K562 (cell line): Measurements from ENCODE around the gene TEX54. TPM values are rescaled to one million over a fixed set of nuclear protein-coding genes. Genes with fewer than 3 reads are reported as not detected.

Experiments
- BRF1 ChIP-seq: IDR thresholded peaks from 3 replicates; pipeline ENCODE4 v1.6.1; 2011; ENCODE audit warnings: borderline replicate concordance, mild to moderate bottlenecking; ENCODE audit not compliant: insufficient read length; ENCODE audit errors: extremely low read depth
- CBFA2T2 ChIP-seq: fragments of 450-650 bp; conservative IDR thresholded peaks from 2 replicates; pipeline ENCODE4 v1.6.1; 2017; ENCODE audit warnings: mild to moderate bottlenecking
- CXXC5 ChIP-seq: fragments of 250-450 bp; sonication (Bioruptor Pico); IDR thresholded peaks from 2 replicates; pipeline ENCODE4 v1.8.0; 2022; ENCODE audit warnings: inconsistent platforms, mild to moderate bottlenecking, moderate library complexity
- ETV1 ChIP-seq: fragments of 450-650 bp; conservative IDR thresholded peaks from 2 replicates; pipeline ENCODE4 v1.6.1; 2016; ENCODE audit warnings: missing genetic modification characterization, control low read depth, low read depth, missing compliant biosample characterization
- FOXA1 ChIP-seq: fragments of 450-650 bp; IDR thresholded peaks from 2 replicates; pipeline ENCODE4 v1.6.1; 2016; ENCODE audit warnings: mild to moderate bottlenecking, borderline replicate concordance
- FOXJ3 ChIP-seq: sonication (generic); formaldehyde crosslinking; IDR thresholded peaks from 2 replicates; pipeline ENCODE4 v1.4.0; 2020; ENCODE audit warnings: mild to moderate bottlenecking, missing genetic modification reagents
- FOXO4 ChIP-seq: fragments of 450-650 bp; formaldehyde crosslinking; IDR thresholded peaks from 2 replicates; pipeline ENCODE4 v1.4.0; 2020; ENCODE audit warnings: mild to moderate bottlenecking, moderate library complexity
- JUNB ChIP-seq: fragments of 450-650 bp; formaldehyde crosslinking; conservative IDR thresholded peaks from 2 replicates; pipeline ENCODE4 v1.4.0; 2020; ENCODE audit warnings: mild to moderate bottlenecking
- KLF6 ChIP-seq: fragments of 250-450 bp; sonication (Bioruptor Pico); IDR thresholded peaks from 2 replicates; pipeline ENCODE4 v1.4.0; 2020; ENCODE audit warnings: mild to moderate bottlenecking, moderate library complexity, borderline replicate concordance
- LEF1 ChIP-seq: fragments of 450-650 bp; IDR thresholded peaks from 2 replicates; pipeline ENCODE4 v1.6.1; 2016; ENCODE audit warnings: mild to moderate bottlenecking
- POLR2AphosphoS2 ChIP-seq: IDR thresholded peaks from 2 replicates; pipeline ENCODE4 v1.6.1; 2012; ENCODE audit warnings: low read length, improper control_type of control experiment
- RBBP5 ChIP-seq: fragments of 200-600 bp; sonication (generic); IDR thresholded peaks from 2 replicates; pipeline ENCODE4 v1.6.1; 2012; ENCODE audit warnings: borderline replicate concordance, mild to moderate bottlenecking, low read length, control low read depth, inconsistent platforms; ENCODE audit not compliant: insufficient read depth, poor library complexity, severe bottlenecking
- SMAD1 ChIP-seq: fragments of 150-350 bp; IDR thresholded peaks from 2 replicates; pipeline ENCODE4 v1.6.1; 2014; ENCODE audit warnings: low read length, low read depth; ENCODE audit not compliant: partially characterized antibody
- SMAD4 ChIP-seq: fragments of 250-450 bp; sonication (Bioruptor Pico); conservative IDR thresholded peaks from 2 replicates; pipeline ENCODE4 v1.8.0; 2021; ENCODE audit warnings: inconsistent platforms, mild to moderate bottlenecking, moderate library complexity
- ZBTB43 ChIP-seq: sonication (generic); formaldehyde crosslinking; IDR thresholded peaks from 2 replicates; pipeline ENCODE4 v1.8.0; 2023; ENCODE audit warnings: mild to moderate bottlenecking, missing genetic modification reagents
- ZNF165 ChIP-seq: fragments of 250-450 bp; sonication (Bioruptor Pico); IDR thresholded peaks from 2 replicates; pipeline ENCODE4 v1.4.0; 2020; ENCODE audit warnings: borderline replicate concordance
- ZNF23 ChIP-seq: fragments of 250-450 bp; sonication (Bioruptor Pico); IDR thresholded peaks from 2 replicates; pipeline ENCODE4 v1.4.0; 2020; ENCODE audit warnings: mild to moderate bottlenecking
- ZNF511 ChIP-seq: sonication (generic); formaldehyde crosslinking; IDR thresholded peaks from 2 replicates; pipeline ENCODE4 v1.8.0; 2022; ENCODE audit warnings: mild to moderate bottlenecking, missing genetic modification reagents
- polyA plus RNA-seq, 8 experiments: library from polyadenylated mRNA; depleted of rRNA in 4 of 8; stranded (reverse) in 5 of 8; unstranded in 3 of 8; fragments of >200 nt; fragmentation: Nextera tagmentation in 2 of 8; fragmentation: Illumina TruSeq in 1 of 8; extraction: Ambion mirVana in 2 of 8; extraction: Trizol in 1 of 8; gene quantifications; 2 replicates each; pipeline versions ENCODE4 v1.2.1 to v1.2.3, GENCODE V29; 2011 to 2014; ENCODE audit warnings: inconsistent platforms in 1 of 8, missing spikeins in 1 of 8
- total RNA-seq, 7 experiments: library from RNA; depleted of rRNA in 6 of 7; stranded (reverse); fragments of >200 nt in 6 of 7; fragmentation: Illumina TruSeq in 2 of 7; extraction: Trizol in 2 of 7; gene quantifications; 2 replicates each; pipeline versions ENCODE4 v1.2.1 to v1.2.3, GENCODE V29; 2011 to 2021; ENCODE audit warnings: low replicate concordance in 1 of 7
- TF ChIP-seq, protein P1 (sequence below): fragments of 450-650 bp; IDR thresholded peaks from 2 replicates; pipeline ENCODE4 v1.6.1; 2014; ENCODE audit warnings: low read depth, mild to moderate bottlenecking, moderate library complexity, borderline replicate concordance
- TF ChIP-seq, protein P2 (sequence below): fragments of 150-350 bp; conservative IDR thresholded peaks from 2 replicates; pipeline ENCODE4 v1.6.1; 2014; ENCODE audit warnings: low read length

Gene TEX54
- total and polyA plus RNA-seq, 9 of the 15 experiments (the other 6 are each of a cell fraction or from before 2014, with no cell fraction given) = not detected

DNA sequence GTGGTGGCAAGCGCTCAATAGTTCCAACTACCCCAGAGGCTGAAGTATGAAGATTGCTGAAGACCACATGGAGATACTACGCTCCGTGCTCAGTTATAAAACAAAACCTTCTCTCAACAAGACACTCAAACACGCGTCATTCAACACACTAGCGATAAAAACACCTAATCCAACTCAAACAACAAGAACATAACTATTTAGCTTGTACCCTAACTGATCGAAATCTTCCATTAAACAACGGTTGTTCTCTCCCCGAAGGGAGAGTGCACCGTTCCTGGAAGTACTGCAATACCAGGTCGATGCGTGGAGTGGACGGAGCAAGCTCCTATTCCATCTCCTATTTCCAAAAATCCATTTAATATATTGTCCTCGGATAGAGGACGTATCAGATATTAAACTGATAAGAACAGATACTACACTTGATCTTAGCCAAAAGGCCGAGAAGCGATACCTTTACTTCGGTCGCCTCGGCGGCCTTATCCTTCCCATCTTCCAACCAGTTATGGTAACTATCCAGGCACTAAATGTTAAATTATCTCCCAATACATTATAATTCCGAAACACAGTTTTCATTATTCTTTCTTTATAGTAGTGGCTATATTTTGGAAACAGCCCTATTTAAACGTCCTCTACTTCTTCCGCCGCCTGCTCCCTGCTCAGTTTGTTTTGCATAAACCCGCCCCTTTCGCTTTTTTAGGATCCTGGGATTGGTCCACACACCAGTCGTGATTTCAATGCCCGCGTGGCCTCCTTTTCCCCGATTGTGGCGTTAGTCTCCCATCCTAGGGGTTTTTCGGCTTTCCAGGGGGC is 8.9 kb upstream of the TEX54 start (continued):
- peak; percentile 99 for TF ChIP-seq FOXO4
- TF ChIP-seq ETV1 (tag) = peak; percentile 89
- peak; percentile 65; the same call in 1 of the 2 replicates for TF ChIP-seq ZNF165 (CRISPR knock-in tag)
- peak; percentile 74; the same call in 1 of the 2 replicates for TF ChIP-seq ZNF511 (CRISPR knock-in tag)
- peak; percentile 96 for TF ChIP-seq ZNF23
- TF ChIP-seq, protein P1, sequence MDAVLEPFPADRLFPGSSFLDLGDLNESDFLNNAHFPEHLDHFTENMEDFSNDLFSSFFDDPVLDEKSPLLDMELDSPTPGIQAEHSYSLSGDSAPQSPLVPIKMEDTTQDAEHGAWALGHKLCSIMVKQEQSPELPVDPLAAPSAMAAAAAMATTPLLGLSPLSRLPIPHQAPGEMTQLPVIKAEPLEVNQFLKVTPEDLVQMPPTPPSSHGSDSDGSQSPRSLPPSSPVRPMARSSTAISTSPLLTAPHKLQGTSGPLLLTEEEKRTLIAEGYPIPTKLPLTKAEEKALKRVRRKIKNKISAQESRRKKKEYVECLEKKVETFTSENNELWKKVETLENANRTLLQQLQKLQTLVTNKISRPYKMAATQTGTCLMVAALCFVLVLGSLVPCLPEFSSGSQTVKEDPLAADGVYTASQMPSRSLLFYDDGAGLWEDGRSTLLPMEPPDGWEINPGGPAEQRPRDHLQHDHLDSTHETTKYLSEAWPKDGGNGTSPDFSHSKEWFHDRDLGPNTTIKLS = peak; percentile 87
- TF ChIP-seq BRF1 = no peak
- TF ChIP-seq RBBP5 = no peak
- no peak for TF ChIP-seq FOXJ3 (CRISPR knock-in tag)
- TF ChIP-seq CBFA2T2 = peak; percentile 61
- peak; percentile 100 for TF ChIP-seq SMAD1
- TF ChIP-seq KLF6 (CRISPR knock-in tag) = peak; percentile 93
- TF ChIP-seq LEF1 = peak; percentile 97
- peak; percentile 85 for TF ChIP-seq CXXC5
- peak; percentile 93 for TF ChIP-seq JUNB (CRISPR knock-in tag)
- TF ChIP-seq SMAD4 (CRISPR knock-in tag) = no peak; the same call in 1 of the 2 replicates
- TF ChIP-seq, protein P2, sequence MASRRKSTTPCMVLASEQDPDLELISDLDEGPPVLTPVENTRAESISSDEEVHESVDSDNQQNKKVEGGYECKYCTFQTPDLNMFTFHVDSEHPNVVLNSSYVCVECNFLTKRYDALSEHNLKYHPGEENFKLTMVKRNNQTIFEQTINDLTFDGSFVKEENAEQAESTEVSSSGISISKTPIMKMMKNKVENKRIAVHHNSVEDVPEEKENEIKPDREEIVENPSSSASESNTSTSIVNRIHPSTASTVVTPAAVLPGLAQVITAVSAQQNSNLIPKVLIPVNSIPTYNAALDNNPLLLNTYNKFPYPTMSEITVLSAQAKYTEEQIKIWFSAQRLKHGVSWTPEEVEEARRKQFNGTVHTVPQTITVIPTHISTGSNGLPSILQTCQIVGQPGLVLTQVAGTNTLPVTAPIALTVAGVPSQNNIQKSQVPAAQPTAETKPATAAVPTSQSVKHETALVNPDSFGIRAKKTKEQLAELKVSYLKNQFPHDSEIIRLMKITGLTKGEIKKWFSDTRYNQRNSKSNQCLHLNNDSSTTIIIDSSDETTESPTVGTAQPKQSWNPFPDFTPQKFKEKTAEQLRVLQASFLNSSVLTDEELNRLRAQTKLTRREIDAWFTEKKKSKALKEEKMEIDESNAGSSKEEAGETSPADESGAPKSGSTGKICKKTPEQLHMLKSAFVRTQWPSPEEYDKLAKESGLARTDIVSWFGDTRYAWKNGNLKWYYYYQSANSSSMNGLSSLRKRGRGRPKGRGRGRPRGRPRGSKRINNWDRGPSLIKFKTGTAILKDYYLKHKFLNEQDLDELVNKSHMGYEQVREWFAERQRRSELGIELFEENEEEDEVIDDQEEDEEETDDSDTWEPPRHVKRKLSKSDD = peak; percentile 95
- TF ChIP-seq POLR2AphosphoS2 = peak; percentile 100
- no peak for TF ChIP-seq FOXA1
- TF ChIP-seq ZBTB43 (CRISPR knock-in tag) = peak; percentile 91
